ENCODE results near the gene SH3BP1. TPM values are rescaled to one million over a fixed set of nuclear protein-coding genes. Genes with fewer than 3 reads are reported as not detected.

SH3BP1 gene
- total and polyA plus RNA-seq, 9 of the 15 experiments (the other 6 are each of a cell fraction or from before 2014, with no cell fraction given): 0.10 to 36.2 (median 10.4) TPM

DNA sequence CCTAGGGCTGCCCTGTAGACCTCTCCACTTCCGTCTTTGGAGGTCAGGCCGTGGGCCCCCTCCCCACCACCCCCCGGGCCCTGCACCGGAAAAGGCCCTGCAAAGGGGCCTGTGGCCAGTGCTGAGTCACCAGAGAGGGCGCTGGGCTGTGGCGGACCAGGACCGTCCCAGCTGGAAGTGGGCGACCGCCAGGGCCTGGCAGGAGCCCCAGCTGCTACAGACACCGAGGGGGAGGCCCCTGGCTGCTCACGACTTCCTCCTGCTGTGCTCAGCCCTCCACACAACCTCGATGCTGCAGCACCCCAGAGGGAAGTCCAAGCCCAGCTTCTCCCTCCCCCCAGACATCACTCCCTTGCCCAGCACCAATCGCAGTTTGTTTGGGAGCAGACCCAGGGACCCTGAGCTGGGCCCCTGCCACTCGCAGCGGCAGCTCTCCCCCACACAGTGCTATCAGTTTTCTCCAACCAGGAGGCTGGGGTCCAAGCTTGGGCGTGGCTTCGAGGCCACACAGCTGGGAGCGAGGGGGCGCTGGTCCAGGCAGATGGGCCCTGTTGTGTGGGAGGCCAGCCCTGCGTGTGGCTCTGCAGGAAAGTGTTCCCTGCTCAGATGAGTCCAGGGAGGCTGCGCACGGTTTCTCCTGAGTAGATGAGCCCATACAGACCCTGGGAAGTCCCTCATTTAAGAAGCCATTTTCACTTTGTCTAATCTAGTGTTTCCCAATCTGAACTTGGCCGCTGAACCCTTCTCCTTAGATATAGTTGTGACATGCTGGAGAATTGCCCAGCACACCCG, 5.6 kb upstream of the SH3BP1 start (continued):
- TF ChIP-seq, protein P1, sequence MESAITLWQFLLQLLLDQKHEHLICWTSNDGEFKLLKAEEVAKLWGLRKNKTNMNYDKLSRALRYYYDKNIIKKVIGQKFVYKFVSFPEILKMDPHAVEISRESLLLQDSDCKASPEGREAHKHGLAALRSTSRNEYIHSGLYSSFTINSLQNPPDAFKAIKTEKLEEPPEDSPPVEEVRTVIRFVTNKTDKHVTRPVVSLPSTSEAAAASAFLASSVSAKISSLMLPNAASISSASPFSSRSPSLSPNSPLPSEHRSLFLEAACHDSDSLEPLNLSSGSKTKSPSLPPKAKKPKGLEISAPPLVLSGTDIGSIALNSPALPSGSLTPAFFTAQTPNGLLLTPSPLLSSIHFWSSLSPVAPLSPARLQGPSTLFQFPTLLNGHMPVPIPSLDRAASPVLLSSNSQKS (CRISPR knock-in tag; IDR thresholded peaks at IDR 0.05): no peak
- TF ChIP-seq SMAD1 (IDR thresholded peaks at IDR 0.05; ENCODE audit: low read depth, low read length, partially characterized antibody) (no peak), ATF1 (CRISPR knock-in tag; IDR thresholded peaks at IDR 0.05) (no peak), ATF1 (tag; IDR thresholded peaks at IDR 0.05) (0 out of 2 replicates have a peak, but pooled peaks have one; percentile 12), ZNF282 (CRISPR knock-in tag; IDR thresholded peaks at IDR 0.05) (no peak), RCOR1 (IDR thresholded peaks at IDR 0.05; ENCODE audit: borderline replicate concordance in 1 of 2, low read depth in 2 of 2, low read length in 2 of 2) (peak in 1 of 2 experiments; percentile 37; a peak in 1 of 4 replicates), NRF1 (conservative IDR thresholded peaks at IDR 0.05 in 1 of 2, IDR thresholded peaks at IDR 0.05 in 1 of 2) (peak; percentile 84 to 86), NR2C2 (CRISPR knock-in tag; IDR thresholded peaks at IDR 0.05) (no peak), NR2C2 (tag; IDR thresholded peaks at IDR 0.05) (peak; percentile 33; the same call in 1 of the 2 replicates), PHF21A (IDR thresholded peaks at IDR 0.05; ENCODE audit: borderline replicate concordance, low read depth) (0 out of 2 replicates have a peak, but pooled peaks have one; percentile 16), SNRNP70 (optimal IDR thresholded peaks at IDR 0.05; ENCODE audit: low read depth, low read length) (no peak), LEF1 (IDR thresholded peaks at IDR 0.05) (peak; percentile 38; the same call in 1 of the 2 replicates), ZNF586 (CRISPR knock-in tag; conservative IDR thresholded peaks at IDR 0.05) (no peak)
- TF ChIP-seq, protein P2, sequence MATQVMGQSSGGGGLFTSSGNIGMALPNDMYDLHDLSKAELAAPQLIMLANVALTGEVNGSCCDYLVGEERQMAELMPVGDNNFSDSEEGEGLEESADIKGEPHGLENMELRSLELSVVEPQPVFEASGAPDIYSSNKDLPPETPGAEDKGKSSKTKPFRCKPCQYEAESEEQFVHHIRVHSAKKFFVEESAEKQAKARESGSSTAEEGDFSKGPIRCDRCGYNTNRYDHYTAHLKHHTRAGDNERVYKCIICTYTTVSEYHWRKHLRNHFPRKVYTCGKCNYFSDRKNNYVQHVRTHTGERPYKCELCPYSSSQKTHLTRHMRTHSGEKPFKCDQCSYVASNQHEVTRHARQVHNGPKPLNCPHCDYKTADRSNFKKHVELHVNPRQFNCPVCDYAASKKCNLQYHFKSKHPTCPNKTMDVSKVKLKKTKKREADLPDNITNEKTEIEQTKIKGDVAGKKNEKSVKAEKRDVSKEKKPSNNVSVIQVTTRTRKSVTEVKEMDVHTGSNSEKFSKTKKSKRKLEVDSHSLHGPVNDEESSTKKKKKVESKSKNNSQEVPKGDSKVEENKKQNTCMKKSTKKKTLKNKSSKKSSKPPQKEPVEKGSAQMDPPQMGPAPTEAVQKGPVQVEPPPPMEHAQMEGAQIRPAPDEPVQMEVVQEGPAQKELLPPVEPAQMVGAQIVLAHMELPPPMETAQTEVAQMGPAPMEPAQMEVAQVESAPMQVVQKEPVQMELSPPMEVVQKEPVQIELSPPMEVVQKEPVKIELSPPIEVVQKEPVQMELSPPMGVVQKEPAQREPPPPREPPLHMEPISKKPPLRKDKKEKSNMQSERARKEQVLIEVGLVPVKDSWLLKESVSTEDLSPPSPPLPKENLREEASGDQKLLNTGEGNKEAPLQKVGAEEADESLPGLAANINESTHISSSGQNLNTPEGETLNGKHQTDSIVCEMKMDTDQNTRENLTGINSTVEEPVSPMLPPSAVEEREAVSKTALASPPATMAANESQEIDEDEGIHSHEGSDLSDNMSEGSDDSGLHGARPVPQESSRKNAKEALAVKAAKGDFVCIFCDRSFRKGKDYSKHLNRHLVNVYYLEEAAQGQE (IDR thresholded peaks at IDR 0.05; ENCODE audit: borderline replicate concordance): no peak
- TF ChIP-seq, protein P2 (CRISPR knock-in tag; IDR thresholded peaks at IDR 0.05; ENCODE audit: low read depth): no peak
- TF ChIP-seq, protein P3, sequence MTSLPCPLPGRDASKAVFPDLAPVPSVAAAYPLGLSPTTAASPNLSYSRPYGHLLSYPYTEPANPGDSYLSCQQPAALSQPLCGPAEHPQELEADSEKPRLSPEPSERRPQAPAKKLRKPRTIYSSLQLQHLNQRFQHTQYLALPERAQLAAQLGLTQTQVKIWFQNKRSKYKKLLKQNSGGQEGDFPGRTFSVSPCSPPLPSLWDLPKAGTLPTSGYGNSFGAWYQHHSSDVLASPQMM (CRISPR knock-in tag; IDR thresholded peaks at IDR 0.05): no peak
- TF ChIP-seq, protein P4, sequence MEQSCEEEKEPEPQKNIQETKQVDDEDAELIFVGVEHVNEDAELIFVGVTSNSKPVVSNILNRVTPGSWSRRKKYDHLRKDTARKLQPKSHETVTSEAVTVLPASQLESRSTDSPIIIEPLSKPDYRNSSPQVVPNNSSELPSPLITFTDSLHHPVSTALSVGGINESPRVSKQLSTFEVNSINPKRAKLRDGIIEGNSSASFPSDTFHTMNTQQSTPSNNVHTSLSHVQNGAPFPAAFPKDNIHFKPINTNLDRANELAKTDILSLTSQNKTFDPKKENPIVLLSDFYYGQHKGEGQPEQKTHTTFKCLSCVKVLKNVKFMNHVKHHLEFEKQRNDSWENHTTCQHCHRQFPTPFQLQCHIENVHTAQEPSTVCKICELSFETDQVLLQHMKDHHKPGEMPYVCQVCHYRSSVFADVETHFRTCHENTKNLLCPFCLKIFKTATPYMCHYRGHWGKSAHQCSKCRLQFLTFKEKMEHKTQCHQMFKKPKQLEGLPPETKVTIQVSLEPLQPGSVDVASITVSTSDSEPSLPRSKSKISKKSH (CRISPR knock-in tag; IDR thresholded peaks at IDR 0.05): no peak
